Endodermal cell (in vitro differentiated cells): ENCODE results near the gene MFAP5. TPM values are rescaled to one million over a fixed set of nuclear protein-coding genes. Genes with fewer than 3 reads are reported as not detected.

Experiments
- DNase-seq: peaks from one replicate; pipeline ENCODE4 v3.0.0-alpha.2; 2017
- H3K27ac ChIP-seq: 2 replicates; pipeline ENCODE4 v1.5.1; 2013; ENCODE audit warnings: mild to moderate bottlenecking, low read depth, low read length, moderate library complexity
- H3K27me3 ChIP-seq: 2 replicates; pipeline ENCODE4 v1.6.1; 2013; ENCODE audit warnings: mild to moderate bottlenecking, low read length, moderate library complexity; ENCODE audit not compliant: insufficient read depth, control insufficient read depth, poor library complexity, severe bottlenecking
- H3K36me3 ChIP-seq: 2 replicates; pipeline ENCODE4 v1.7.0; 2013; ENCODE audit warnings: mild to moderate bottlenecking, low read length, moderate library complexity; ENCODE audit not compliant: control insufficient read depth, insufficient read depth
- H3K4me1 ChIP-seq: one replicate; pipeline ENCODE4 v1.7.0; 2013; ENCODE audit warnings: low read length; ENCODE audit not compliant: control insufficient read depth, insufficient read depth
- H3K4me3 ChIP-seq: 2 replicates; pipeline ENCODE4 v1.5.1; 2013; ENCODE audit warnings: mild to moderate bottlenecking, low read length, moderate library complexity
- H3K9ac ChIP-seq: 2 replicates; pipeline ENCODE4 v1.6.1; 2013; ENCODE audit warnings: mild to moderate bottlenecking, low read length, moderate library complexity; ENCODE audit not compliant: poor library complexity, severe bottlenecking; ENCODE audit errors: extremely low read depth
- H3K9me3 ChIP-seq: 2 replicates; pipeline ENCODE4 v1.6.1; 2013; ENCODE audit warnings: mild to moderate bottlenecking, low read length, moderate library complexity; ENCODE audit not compliant: control insufficient read depth
- H3K27ac Mint-ChIP-seq: 2 replicates; pipeline ENCODE4 v1.8.0; 2020; ENCODE audit warnings: mixed read lengths
- H3K27me3 Mint-ChIP-seq: 2 replicates; pipeline ENCODE4 v1.8.0; 2021; ENCODE audit warnings: mild to moderate bottlenecking, mixed read lengths; ENCODE audit not compliant: insufficient read depth
- H3K36me3 Mint-ChIP-seq: 2 replicates; pipeline ENCODE4 v1.8.0; 2020; ENCODE audit warnings: low read depth, mixed read lengths
- H3K4me1 Mint-ChIP-seq: 2 replicates; pipeline ENCODE4 v1.8.0; 2020; ENCODE audit warnings: mixed read lengths
- H3K4me3 Mint-ChIP-seq: 2 replicates; pipeline ENCODE4 v1.8.0; 2020; ENCODE audit warnings: mild to moderate bottlenecking, moderate library complexity, mixed read lengths
- H3K9me3 Mint-ChIP-seq: 2 replicates; pipeline ENCODE4 v1.8.0; 2020; ENCODE audit warnings: mild to moderate bottlenecking, mixed read lengths
- CTCF ChIP-seq: fragments of 200-600 bp; sonication (generic); conservative IDR thresholded peaks from 2 replicates; pipeline ENCODE4 v1.5.0; 2021; ENCODE audit warnings: antibody characterized with exemption, mild to moderate bottlenecking
- WGBS, 2 experiments: methylation state at CpG; one replicate each; pipeline versions ENCODE4 v1.1.5 to v1.1.7; 2013; ENCODE audit warnings: missing lambda C conversion rate in 2 of 2, mixed read lengths in 1 of 2; ENCODE audit not compliant: insufficient coverage in 1 of 2, insufficient read length in 1 of 2; 5-methylcytosine and 5-hydroxymethylcytosine counted together
- long read RNA-seq, 4 experiments: library from polyadenylated mRNA in 2 of 4; library from RNA in 1 of 4; library from capped mRNA in 1 of 4; stranded (forward) in 3 of 4; unstranded in 1 of 4; transcript quantifications; one replicate each; pipeline ENCODE4 v2.0.0, GENCODE V29; 2020 to 2021; ENCODE audit warnings: inconsistent platforms in 1 of 4
- polyA plus RNA-seq, 2 experiments: library from polyadenylated mRNA; stranded (reverse); fragments of 50-300 nt; gene quantifications; one replicate each; pipeline ENCODE4 v1.2.3, GENCODE V29; 2013
- total RNA-seq, 2 donors: library from RNA; stranded (reverse); fragmentation: NEBNext Ultra II Directional in 1 of 2; extraction: Animal tissue kit (Norgen Biotek cat#: 25700) in 1 of 2; gene quantifications; 2 replicates in 1 of 2; 3 replicates in 1 of 2; pipeline ENCODE4 v1.2.1, GENCODE V29; 2021

MFAP5 gene
- total RNA-seq: under 1 TPM in 1 of 2 donors, not detected in 1; 0.44 TPM
- polyA plus RNA-seq (2013, experiment 1 of 2): 0.46 TPM
- 0.66 TPM for polyA plus RNA-seq (2013, experiment 2 of 2)
- long read RNA-seq, experiment 1: 0 reads
- long read RNA-seq, experiment 2: 0 reads
- long read RNA-seq, experiment 3, partial matches to known transcripts: 0 of 1 reads
- long read RNA-seq, experiment 3, other reads (novel, unspliced or antisense): 1 of 1 reads
- long read RNA-seq, experiment 4, partial matches to known transcripts: 0 of 3 reads
- long read RNA-seq, experiment 4, other reads (novel, unspliced or antisense): 3 of 3 reads

- Mint-ChIP-seq H3K36me3 (no peaks in the 10 kb centered on the region), H3K4me3 (no peak within 1 kb of the TSS), H3K9me3 (no peaks in the 10 kb centered on the region), H3K27me3 (no peaks in the 10 kb centered on the region), H3K4me1 (peaks cover 6% of the 10 kb centered on the region), H3K27ac (no peak within 1 kb of the TSS)
- no peak for DNase-seq
- H3K9me3 ChIP-seq: no peaks in the 10 kb centered on the region
- H3K36me3 ChIP-seq: no peaks in the 10 kb centered on the region
- H3K27ac ChIP-seq: no peak within 1 kb of the TSS
- H3K4me1 ChIP-seq: peaks cover 5% of the 10 kb centered on the region
- WGBS, 2 experiments: 85 to 90% methylated on average over 3 to 6 of the region's 6 CpGs
- no peak for TF ChIP-seq CTCF
- H3K4me3 ChIP-seq: no peak within 1 kb of the TSS
- H3K27me3 ChIP-seq: no peaks in the 10 kb centered on the region
- no peak within 1 kb of the TSS for H3K9ac ChIP-seq
These were observed at the start of gene MFAP5 for GRCh38 chr12:8662593-8662992. Gene MFAP5 (minus strand): TSS chr12:8662826. CDS start chr12:8662104, 722 bp downstream.

- no peak overlapping the region for H3K4me3 ChIP-seq
- no peak for DNase-seq
- Mint-ChIP-seq H3K4me3 (no peak overlapping the region), H3K27me3 (no peaks in the 10 kb centered on the region), H3K27ac (no peak overlapping the region), H3K4me1 (peaks cover 15% of the 10 kb centered on the region), H3K9me3 (no peaks in the 10 kb centered on the region), H3K36me3 (peaks cover 19% of the 10 kb centered on the region)
- peaks cover 25% of the 10 kb centered on the region for H3K36me3 ChIP-seq
- H3K9ac ChIP-seq: no peak overlapping the region
- H3K4me1 ChIP-seq: no peaks in the 10 kb centered on the region
- no peak for TF ChIP-seq CTCF
- no peaks in the 10 kb centered on the region for H3K27me3 ChIP-seq
- 96 to 100% methylated on average over 1 to 5 of the region's 6 CpGs for WGBS, 2 experiments
- H3K27ac ChIP-seq: no peak overlapping the region
- H3K9me3 ChIP-seq: no peaks in the 10 kb centered on the region
These were observed 46.7 kb upstream of the MFAP5 start for GRCh38 chr12:8709124-8709830.

- H3K27me3 Mint-ChIP-seq: no peaks in the 10 kb centered on the region
These were observed 39.5 kb upstream of the MFAP5 start for GRCh38 chr12:8702159-8702558.

More at GRCh38 chr12:8702159-8702558, 39.5 kb upstream of the MFAP5 start:
- peak overlapping the region; percentile 46 for H3K4me3 ChIP-seq
- no peak for TF ChIP-seq CTCF
- H3K9me3 Mint-ChIP-seq: no peaks in the 10 kb centered on the region
- DNase-seq: no peak
- peaks cover 20% of the 10 kb centered on the region for H3K36me3 ChIP-seq
- no peak overlapping the region for H3K4me3 Mint-ChIP-seq
- no peaks in the 10 kb centered on the region for H3K9me3 ChIP-seq
- no peak overlapping the region for H3K27ac ChIP-seq
- peaks cover 29% of the 10 kb centered on the region for H3K36me3 Mint-ChIP-seq
- WGBS, 2 experiments: 94 to 96% methylated on average over 3 to 4 of the region's 4 CpGs
- no peak overlapping the region for H3K27ac Mint-ChIP-seq
- no peak overlapping the region for H3K9ac ChIP-seq
- no peaks in the 10 kb centered on the region for H3K4me1 ChIP-seq
- H3K4me1 Mint-ChIP-seq: peaks cover 36% of the 10 kb centered on the region
- H3K27me3 ChIP-seq: no peaks in the 10 kb centered on the region
